Transverse colon (tissue), 4 donors: Measurements from ENCODE around the gene STAC. TPM values are rescaled to one million over a fixed set of nuclear protein-coding genes. Genes with fewer than 3 reads are reported as not detected.
"Not testable (repeated sequence)": the region's sequence is repeated elsewhere in the genome, so short reads cannot be mapped to it uniquely, and the experiment has no call there.

Experiments
- DNase-seq: peaks from one replicate; pipeline ENCODE4 v3.0.0-alpha.2; 2019
- H3K27ac ChIP-seq, 4 donors: fragments of 200-600 bp; sonication (generic); 2 replicates each; pipeline ENCODE4 v1.5.1; 2016 to 2018; ENCODE audit warnings: inconsistent platforms in 4 of 4
- H3K27me3 ChIP-seq: fragments of 200-600 bp; sonication (generic); 2 replicates; pipeline ENCODE4 v1.5.1; 2017; ENCODE audit warnings: inconsistent platforms
- H3K36me3 ChIP-seq, 4 donors: fragments of 200-600 bp; sonication (generic); 2 replicates each; pipeline ENCODE4 v1.5.1; 2017 to 2019; ENCODE audit warnings: inconsistent platforms in 4 of 4
- H3K4me1 ChIP-seq, 4 donors: fragments of 200-600 bp; sonication (generic); 2 replicates each; pipeline ENCODE4 v1.5.1; 2017 to 2020; ENCODE audit warnings: inconsistent platforms in 4 of 4
- H3K4me3 ChIP-seq, 4 donors: fragments of 200-600 bp; sonication (generic); 1 replicate in 1 of 4; 2 replicates in 3 of 4; pipeline versions ENCODE4 v1.5.1 to v1.6.1; 2017 to 2019; ENCODE audit warnings: inconsistent platforms in 4 of 4
- H3K9me3 ChIP-seq, 2 donors: fragments of 200-600 bp; sonication (generic); 2 replicates each; pipeline ENCODE4 v1.5.1; 2017 to 2019; ENCODE audit warnings: inconsistent platforms in 2 of 2
- CTCF ChIP-seq, 5 experiments: fragments of 200-600 bp in 3 of 5; fragments of 450-650 bp in 2 of 5; sonication (generic) in 3 of 5; IDR thresholded peaks; 1 replicate in 2 of 5; 2 replicates in 3 of 5; pipeline ENCODE4 v1.5.1; 2016 to 2017; ENCODE audit warnings: antibody characterized with exemption in 5 of 5, inconsistent platforms in 3 of 5, mild to moderate bottlenecking in 2 of 5, moderate library complexity in 1 of 5
- EP300 ChIP-seq: sonication (generic); formaldehyde crosslinking; IDR thresholded peaks from one replicate; pipeline ENCODE4 v1.6.1; 2017; ENCODE audit warnings: antibody characterized with exemption, low read depth
- POLR2A ChIP-seq: fragments of 450-650 bp; IDR thresholded peaks from one replicate; pipeline ENCODE4 v1.6.1; 2016; ENCODE audit warnings: antibody characterized with exemption, mild to moderate bottlenecking, moderate library complexity
- POLR2AphosphoS5 ChIP-seq, 3 donors: sonication (generic); formaldehyde crosslinking; IDR thresholded peaks; one replicate each; pipeline ENCODE4 v1.6.1; 2016; ENCODE audit warnings: antibody characterized with exemption in 3 of 3
- WGBS, 2 donors: methylation state at CpG; one replicate each; pipeline ENCODE4 v1.1.5; 2018; ENCODE audit warnings: low coverage in 1 of 2; 5-methylcytosine and 5-hydroxymethylcytosine counted together
- in situ Hi-C, 4 donors: fragments of 200-750 bp; cut with MboI; loops; one replicate each; pipeline versions ENCODE4 v1.15.0 to v1.15.1; 2017; ENCODE audit warnings: low sequenced_read_pairs in 3 of 4, low pct_ligation_motif_present in 1 of 4, low pct_unique_long_range_greater_than_20kb in 1 of 4
- intact Hi-C: fragments of 100-400 bp; cut with DNase I; formaldehyde crosslinking; loops from one replicate; pipeline ENCODE4 v1.15.1; 2023; ENCODE audit warnings: low total_unique reads
- total RNA-seq, 4 donors: library from RNA; depleted of rRNA; stranded (reverse); fragments of >200 nt; gene quantifications; one replicate each; pipeline ENCODE4 v1.1.0, GENCODE V29; 2016

STAC gene
- total RNA-seq, 4 donors from 2014 or later = 1.3 to 3.5 TPM; not detected in 2

DNA sequence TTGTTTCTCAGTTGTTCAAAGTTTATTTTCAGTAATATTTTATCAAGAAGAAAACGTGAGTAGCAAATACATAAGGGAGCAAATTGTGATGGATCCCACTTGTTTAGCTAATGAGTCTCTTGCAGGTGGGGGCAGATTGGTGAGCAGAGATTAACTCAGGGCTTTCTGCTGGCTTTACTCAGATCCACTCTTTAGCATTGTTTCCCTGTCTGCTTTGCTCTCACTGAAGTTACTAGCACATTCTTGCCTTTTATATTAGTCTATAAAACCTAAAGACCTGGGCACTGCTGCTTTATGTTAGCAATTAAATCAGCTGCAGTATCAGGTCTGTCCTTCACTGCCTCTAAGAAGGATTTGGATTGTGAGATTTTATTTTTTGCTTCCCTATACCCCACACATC lies 71.5 kb downstream of the STAC start:
- no peaks in the 10 kb centered on the region for H3K36me3 ChIP-seq
- no peak overlapping the region for H3K4me3 ChIP-seq
- H3K9me3 ChIP-seq = no peaks in the 10 kb centered on the region
- H3K27me3 ChIP-seq = no peaks in the 10 kb centered on the region
- WGBS, 2 donors = 11 to 20% methylated on average over 1 of the region's 1 CpG
- no peak overlapping the region for H3K27ac ChIP-seq
- intact Hi-C loops = no loop called here
- in situ Hi-C loops = no loop called here
- DNase-seq = no peak
- TF ChIP-seq POLR2A (no peak), CTCF (IDR thresholded peaks at IDR 0.05) (no peak), EP300 (no peak), POLR2AphosphoS5 (IDR thresholded peaks at IDR 0.05) (no peak)
- H3K4me1 ChIP-seq = no peaks in the 10 kb centered on the region

DNA sequence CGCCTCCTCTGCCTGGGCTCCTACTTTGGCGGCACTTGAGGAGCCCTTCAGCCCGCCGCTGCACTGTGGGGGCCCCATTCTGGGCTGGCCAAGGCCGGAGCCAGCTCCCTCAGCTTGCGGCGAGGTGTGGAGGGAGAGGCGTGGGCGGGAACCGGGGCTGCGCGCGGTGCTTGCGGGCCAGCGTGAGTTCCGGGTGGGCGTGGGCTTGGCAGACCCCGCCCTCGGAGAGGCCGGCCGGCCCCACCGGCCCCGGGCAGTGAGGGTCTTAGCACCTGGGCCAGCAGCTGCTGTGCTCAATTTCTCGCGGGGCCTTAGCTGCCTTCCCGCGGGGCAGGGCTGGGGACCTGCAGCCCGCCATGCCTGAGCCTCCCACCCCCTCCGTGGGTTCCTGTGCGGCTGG lies 72.9 kb downstream of the STAC start:
- H3K9me3 ChIP-seq, H3K36me3 ChIP-seq, intact Hi-C loops, H3K27me3 ChIP-seq, H3K4me1 ChIP-seq, H3K4me3 ChIP-seq, DNase-seq, H3K27ac ChIP-seq, in situ Hi-C loops: not testable (repeated sequence)
- WGBS, 2 donors = 91 to 96% methylated on average over 7 to 21 of the region's 30 CpGs

- H3K36me3 ChIP-seq, H3K9me3 ChIP-seq, H3K4me3 ChIP-seq, H3K27me3 ChIP-seq, H3K4me1 ChIP-seq, in situ Hi-C loops, DNase-seq, H3K27ac ChIP-seq, intact Hi-C loops: not testable (repeated sequence)
- 90 to 100% methylated on average over 2 to 6 of the region's 6 CpGs for WGBS, 2 donors
These were observed 73.6 kb downstream of the STAC start for GRCh38 chr3:36453896-36454295.

DNA sequence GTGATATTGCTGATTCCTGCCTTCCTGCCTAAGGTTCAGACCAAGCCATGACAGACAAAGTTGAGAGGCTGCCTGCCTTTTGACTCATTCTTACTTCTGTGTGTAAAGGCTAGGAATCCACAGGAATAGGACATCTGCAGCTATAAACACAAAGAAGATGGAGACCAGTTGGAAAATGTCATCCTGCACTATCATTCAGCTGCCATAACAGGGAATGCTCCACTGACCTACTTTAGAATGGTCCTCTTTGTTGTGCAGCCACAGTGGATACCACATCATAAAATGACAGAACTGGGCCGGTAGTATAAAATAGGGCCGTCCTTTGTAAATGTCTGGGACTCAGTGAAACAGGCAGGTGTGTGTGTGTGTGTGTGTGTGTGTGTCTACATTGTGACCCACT lies 75.1 kb downstream of the STAC start:
- intact Hi-C loops = no loop called here
- Histone ChIP-seq H3K27ac (no peak overlapping the region), H3K36me3 (no peaks in the 10 kb centered on the region), H3K9me3 (no peaks in the 10 kb centered on the region), H3K4me1 (no peaks in the 10 kb centered on the region), H3K27me3 (no peaks in the 10 kb centered on the region), H3K4me3 (no peak overlapping the region)
- WGBS, 2 donors = 60 to 74% methylated on average over 2 of the region's 2 CpGs
- no peak for DNase-seq
- TF ChIP-seq EP300 = no peak
- TF ChIP-seq POLR2A = no peak
- TF ChIP-seq CTCF (IDR thresholded peaks at IDR 0.05) = no peak
- TF ChIP-seq POLR2AphosphoS5 (IDR thresholded peaks at IDR 0.05) = no peak
- in situ Hi-C loops = no loop called here

DNA sequence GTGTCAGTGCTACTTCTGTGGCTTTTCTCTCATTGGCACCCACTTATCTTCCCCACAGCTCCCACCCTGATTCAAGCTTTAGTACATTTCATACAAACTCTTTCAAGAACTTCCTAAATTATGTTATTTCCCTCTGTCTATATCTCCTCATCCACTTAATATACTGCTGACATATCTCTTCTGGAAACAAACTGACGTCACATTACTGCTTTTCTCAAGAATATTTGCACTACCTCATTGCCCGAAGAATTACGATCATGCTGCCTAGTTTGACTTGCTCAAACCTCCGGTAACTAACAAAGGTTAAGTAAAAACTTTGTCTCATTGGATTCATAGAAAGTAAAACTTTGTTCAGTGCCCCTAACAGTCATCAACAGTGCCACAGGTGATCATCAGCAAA lies 76.5 kb downstream of the STAC start:
- WGBS, 2 donors = 68 to 79% methylated on average over 4 of the region's 4 CpGs
- intact Hi-C loops = no loop called here
- in situ Hi-C loops = no loop called here
- TF ChIP-seq POLR2A = no peak
- TF ChIP-seq CTCF (IDR thresholded peaks at IDR 0.05) = no peak
- TF ChIP-seq EP300 = no peak
- TF ChIP-seq POLR2AphosphoS5 (IDR thresholded peaks at IDR 0.05) = no peak
- Histone ChIP-seq H3K4me3 (no peak overlapping the region), H3K4me1 (no peaks in the 10 kb centered on the region), H3K9me3 (no peaks in the 10 kb centered on the region), H3K27me3 (no peaks in the 10 kb centered on the region), H3K27ac (no peak overlapping the region), H3K36me3 (no peaks in the 10 kb centered on the region)
- DNase-seq = no peak
